Neuronal stem cell (in vitro differentiated cells): ENCODE results near the gene QDPR.

Experiments used
- DNase-seq: peaks from one replicate; pipeline ENCODE4 v3.0.0-alpha.2; 2013; ENCODE audit warnings: low spot score
- H2AFZ ChIP-seq: one replicate; pipeline ENCODE4 v1.6.1; 2013; ENCODE audit warnings: mild to moderate bottlenecking, low read length, inconsistent platforms
- H2AK5ac ChIP-seq: 2 replicates; pipeline ENCODE4 v1.6.1; 2013; ENCODE audit warnings: low read depth, mild to moderate bottlenecking, inconsistent platforms, low read length, moderate library complexity, mixed read lengths
- H2BK120ac ChIP-seq: 2 replicates; pipeline ENCODE4 v1.6.1; 2013; ENCODE audit warnings: low read depth, mild to moderate bottlenecking, inconsistent platforms, low read length, moderate library complexity, mixed read lengths
- H2BK12ac ChIP-seq: one replicate; pipeline ENCODE4 v1.6.1; 2013; ENCODE audit warnings: low read length, inconsistent platforms
- H2BK15ac ChIP-seq: 2 replicates; pipeline ENCODE4 v1.6.1; 2013; ENCODE audit warnings: mild to moderate bottlenecking, low read length, inconsistent platforms, mixed read lengths
- H2BK5ac ChIP-seq: one replicate; pipeline ENCODE4 v1.6.1; 2013; ENCODE audit warnings: inconsistent platforms, mild to moderate bottlenecking, low read length, moderate library complexity
- H3K14ac ChIP-seq: one replicate; pipeline ENCODE4 v1.6.1; 2013; ENCODE audit warnings: low read length, inconsistent platforms
- H3K18ac ChIP-seq: 2 replicates; pipeline ENCODE4 v1.6.1; 2013; ENCODE audit warnings: low read length, inconsistent platforms
- H3K23ac ChIP-seq: 2 replicates; pipeline ENCODE4 v1.6.1; 2013; ENCODE audit warnings: low read depth, mild to moderate bottlenecking, mixed read lengths, low read length, inconsistent platforms; ENCODE audit not compliant: poor library complexity
- H3K27ac ChIP-seq: replicated peaks from 3 replicates; pipeline ENCODE4 v1.5.1; 2013; ENCODE audit warnings: low read length, inconsistent platforms
- H3K27me3 ChIP-seq, 3 experiments: 2 replicates each; pipeline ENCODE4 v1.6.1; 2013; ENCODE audit warnings: low read length in 3 of 3, mild to moderate bottlenecking in 2 of 3, inconsistent platforms in 1 of 3, low read depth in 1 of 3, mixed read lengths in 1 of 3, moderate library complexity in 1 of 3; ENCODE audit not compliant: control insufficient read depth in 3 of 3, insufficient read depth in 3 of 3
- H3K36me3 ChIP-seq, 2 donors: replicated peaks in 1 of 2; 2 replicates each; pipeline ENCODE4 v1.6.1; 2013; ENCODE audit warnings: low read length in 2 of 2; ENCODE audit not compliant: control insufficient read depth in 2 of 2, insufficient read depth in 2 of 2
- H3K4ac ChIP-seq: 2 replicates; pipeline ENCODE4 v1.6.1; 2013; ENCODE audit warnings: inconsistent platforms, mild to moderate bottlenecking, low read length, moderate library complexity
- H3K4me1 ChIP-seq, 2 donors: 1 replicate in 1 of 2; 2 replicates in 1 of 2; pipeline ENCODE4 v1.6.1; 2013; ENCODE audit warnings: low read length in 2 of 2, low read depth in 1 of 2; ENCODE audit not compliant: control insufficient read depth in 2 of 2, insufficient read depth in 1 of 2
- H3K4me2 ChIP-seq: one replicate; pipeline ENCODE4 v1.6.1; 2013; ENCODE audit warnings: mild to moderate bottlenecking, low read length, inconsistent platforms; ENCODE audit not compliant: insufficient read depth, poor library complexity, severe bottlenecking
- H3K4me3 ChIP-seq, 2 donors: 2 replicates each; pipeline ENCODE4 v1.5.1; 2013; ENCODE audit warnings: low read length in 2 of 2, mild to moderate bottlenecking in 2 of 2, inconsistent platforms in 1 of 2, moderate library complexity in 1 of 2
- H3K79me1 ChIP-seq: one replicate; pipeline ENCODE4 v1.6.1; 2013; ENCODE audit warnings: low read depth, mild to moderate bottlenecking, inconsistent platforms, low read length, moderate library complexity
- H3K9ac ChIP-seq: one replicate; pipeline ENCODE4 v1.6.1; 2013; ENCODE audit warnings: mild to moderate bottlenecking, low read depth, low read length, inconsistent platforms; ENCODE audit not compliant: poor library complexity
- H3K9me3 ChIP-seq, 2 donors: replicated peaks in 1 of 2; 2 replicates each; pipeline versions ENCODE3 to v1.6.1; 2013; ENCODE audit warnings: low read length in 2 of 2, mild to moderate bottlenecking in 2 of 2, inconsistent platforms in 1 of 2, low read depth in 1 of 2, mixed read lengths in 1 of 2, moderate library complexity in 1 of 2; ENCODE audit not compliant: control insufficient read depth in 2 of 2, insufficient read depth in 1 of 2
- H4K8ac ChIP-seq: one replicate; pipeline ENCODE4 v1.6.1; 2013; ENCODE audit warnings: low read depth, mild to moderate bottlenecking, inconsistent platforms, low read length, moderate library complexity
- H4K91ac ChIP-seq: one replicate; pipeline ENCODE4 v1.6.1; 2013; ENCODE audit warnings: low read length, low read depth, mild to moderate bottlenecking, inconsistent platforms; ENCODE audit not compliant: poor library complexity
- WGBS, 2 donors: extraction: QIAGEN DNeasy Blood & Tissue Kit; methylation state at CpG; one replicate each; pipeline ENCODE4 v1.1.7; 2013; ENCODE audit warnings: missing lambda C conversion rate in 2 of 2, mixed read lengths in 1 of 2; ENCODE audit not compliant: insufficient read length in 2 of 2, insufficient replicate concordance in 1 of 2; ENCODE audit errors: extremely low coverage in 2 of 2; 5-methylcytosine and 5-hydroxymethylcytosine counted together

Gene QDPR

DNA sequence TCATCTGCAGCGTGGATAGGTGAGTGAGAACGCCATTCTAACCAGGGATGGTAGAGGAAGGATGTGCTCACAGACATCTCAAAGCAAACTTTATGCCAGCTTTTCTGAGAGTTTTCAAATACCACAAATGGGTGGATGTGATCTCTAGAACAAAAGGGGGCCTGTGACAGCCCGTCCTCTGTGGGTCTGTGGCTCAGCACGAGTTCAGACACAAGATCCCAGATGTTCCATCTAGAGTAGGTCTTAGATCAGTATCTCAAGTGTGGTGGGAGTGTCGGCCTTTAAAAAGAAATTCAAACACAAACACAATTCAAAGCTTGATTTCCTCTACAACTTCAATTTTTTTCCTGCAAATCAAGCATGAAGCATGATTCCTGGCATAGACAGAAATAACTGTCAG is 22.8 kb downstream of the QDPR start:
- no CpG with 5 or more reads among the region's 5 CpGs for WGBS, 2 donors
- Histone ChIP-seq H3K4me3 (no peak overlapping the region), H2BK120ac (no peak overlapping the region), H3K79me1 (no peaks in the 10 kb centered on the region), H3K27ac (no peak overlapping the region), H4K91ac (no peak overlapping the region), H3K4ac (no peak overlapping the region), H3K18ac (no peak overlapping the region), H2AK5ac (no peak overlapping the region), H2AFZ (no peak overlapping the region), H4K8ac (no peak overlapping the region), H3K36me3 (peaks cover 26 to 54% of the 10 kb centered on the region in 2 donors), H3K4me2 (no peak overlapping the region), H3K14ac (no peak overlapping the region), H3K27me3 (no peaks in the 10 kb centered on the region), H3K9me3 (no peaks in the 10 kb centered on the region), H2BK15ac (no peak overlapping the region), H2BK12ac (no peak overlapping the region), H3K4me1 (no peaks in the 10 kb centered on the region), H3K23ac (no peak overlapping the region), H2BK5ac (no peak overlapping the region), H3K9ac (no peak overlapping the region)
- no peak for DNase-seq

DNA sequence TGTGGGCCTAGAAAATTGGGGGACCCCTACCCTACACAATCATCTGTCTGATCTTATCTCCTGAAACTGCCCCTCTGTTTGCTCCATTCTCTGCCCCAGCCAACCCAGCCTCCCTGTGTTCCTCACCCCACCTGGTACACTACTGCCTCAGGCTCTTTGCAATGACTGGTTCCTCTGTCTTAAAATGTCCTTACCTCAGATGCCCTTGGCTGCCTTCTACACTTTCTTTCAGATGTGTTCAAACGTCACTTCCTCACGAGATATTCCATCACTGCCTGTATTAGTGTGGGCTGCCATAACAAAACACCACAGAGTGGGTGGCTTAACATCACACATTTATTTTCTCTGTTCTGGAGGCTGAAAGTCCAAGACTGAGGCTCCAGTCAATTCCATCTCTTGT is 29.2 kb downstream of the QDPR start:
- Histone ChIP-seq H2BK120ac (no peak overlapping the region), H3K4me1 (no peaks in the 10 kb centered on the region), H3K9me3 (peaks cover 0 to 2% of the 10 kb centered on the region in 2 donors), H3K4ac (no peak overlapping the region), H3K9ac (no peak overlapping the region), H3K14ac (no peak overlapping the region), H3K79me1 (no peaks in the 10 kb centered on the region), H4K91ac (no peak overlapping the region), H3K27me3 (no peaks in the 10 kb centered on the region), H2AFZ (no peak overlapping the region), H2AK5ac (no peak overlapping the region), H3K27ac (no peak overlapping the region), H3K36me3 (peaks cover 9 to 18% of the 10 kb centered on the region in 2 donors), H2BK15ac (no peak overlapping the region), H2BK5ac (no peak overlapping the region), H3K23ac (no peak overlapping the region), H3K4me2 (no peak overlapping the region), H3K4me3 (no peak overlapping the region), H3K18ac (no peak overlapping the region), H2BK12ac (no peak overlapping the region), H4K8ac (no peak overlapping the region)
- no peak for DNase-seq
- WGBS, 2 donors, result no CpG with 5 or more reads among the region's 2 CpGs

GRCh38 chr4:17480955-17481354 is 30.9 kb downstream of the QDPR start:
- Histone ChIP-seq H3K14ac (no peak overlapping the region), H3K36me3 (peaks cover 0 to 4% of the 10 kb centered on the region in 2 donors), H2BK5ac (no peak overlapping the region)

DNA sequence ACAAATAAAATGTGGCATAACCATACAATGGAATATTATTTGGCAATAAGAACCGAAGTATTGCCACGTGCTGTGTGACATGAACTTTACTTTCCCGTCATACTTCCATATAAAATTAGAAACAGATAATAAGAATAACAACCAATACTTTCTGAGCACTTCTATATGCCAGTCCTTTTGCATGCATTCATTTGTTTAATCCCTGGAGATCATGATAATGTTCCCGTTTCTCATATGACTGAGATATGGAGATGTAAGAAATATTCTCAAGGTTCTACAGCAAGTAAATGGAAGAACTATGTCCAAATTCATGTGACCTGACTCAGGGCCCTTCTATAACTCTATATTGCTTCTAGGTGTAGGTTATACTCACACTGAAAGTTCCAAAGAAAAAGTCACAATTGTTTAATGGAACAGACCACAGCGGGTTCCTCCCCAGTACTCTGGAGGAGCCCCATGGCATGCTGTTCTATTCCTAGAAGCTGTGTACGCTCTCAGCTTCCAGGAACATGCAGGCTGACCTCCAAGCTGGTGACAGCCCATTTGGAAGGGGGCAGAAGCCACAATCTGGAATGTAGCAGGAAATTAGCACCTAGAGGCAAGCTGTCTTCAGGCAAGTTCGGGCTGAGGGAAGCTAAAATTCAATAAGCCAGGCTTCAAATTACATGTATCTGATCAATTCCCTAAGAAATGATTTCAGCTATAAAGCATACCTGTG is 31.5 kb downstream of the QDPR start:
- H3K18ac ChIP-seq, result no peak overlapping the region
- H3K27me3 ChIP-seq, result no peaks in the 10 kb centered on the region
- no peak overlapping the region for H2BK5ac ChIP-seq
- peaks cover 0 to 2% of the 10 kb centered on the region in 2 donors for H3K9me3 ChIP-seq
- no peak overlapping the region for H2BK12ac ChIP-seq
- no peak overlapping the region for H4K8ac ChIP-seq
- no peak overlapping the region for H3K4me2 ChIP-seq
- no peak overlapping the region for H2BK120ac ChIP-seq
- H3K23ac ChIP-seq, result no peak overlapping the region
- no peak overlapping the region for H2BK15ac ChIP-seq
- no peaks in the 10 kb centered on the region for H3K79me1 ChIP-seq
- H3K4me1 ChIP-seq, result no peaks in the 10 kb centered on the region
- H2AK5ac ChIP-seq, result no peak overlapping the region
- H3K4ac ChIP-seq, result no peak overlapping the region
- no peak overlapping the region for H3K27ac ChIP-seq
- H2AFZ ChIP-seq, result no peak overlapping the region
- DNase-seq, result no peak
- no peak overlapping the region for H4K91ac ChIP-seq
- no peak overlapping the region for H3K4me3 ChIP-seq
- H3K14ac ChIP-seq, result no peak overlapping the region
- H3K9ac ChIP-seq, result no peak overlapping the region
- peaks cover 0 to 3% of the 10 kb centered on the region in 2 donors for H3K36me3 ChIP-seq
- WGBS, 2 donors, result no CpG with 5 or more reads among the region's 7 CpGs

More at GRCh38 chr4:17480955-17481354, 30.9 kb downstream of the QDPR start:
- Histone ChIP-seq H4K8ac (no peak overlapping the region), H2BK12ac (no peak overlapping the region), H2BK15ac (no peak overlapping the region), H3K27me3 (no peaks in the 10 kb centered on the region), H3K18ac (no peak overlapping the region), H2AK5ac (no peak overlapping the region), H3K4me2 (no peak overlapping the region), H4K91ac (no peak overlapping the region), H2BK120ac (no peak overlapping the region), H3K9me3 (peaks cover 0 to 2% of the 10 kb centered on the region in 2 donors), H2AFZ (no peak overlapping the region), H3K9ac (no peak overlapping the region), H3K27ac (no peak overlapping the region), H3K79me1 (no peaks in the 10 kb centered on the region), H3K4me1 (no peaks in the 10 kb centered on the region), H3K4me3 (no peak overlapping the region), H3K23ac (no peak overlapping the region), H3K4ac (no peak overlapping the region)
- DNase-seq, result no peak
- 100% methylated on average over 1 of the region's 2 CpGs; no CpG with 5 or more reads in 1 of the 2 donors for WGBS, 2 donors
